ENCODE data around the gene LIN7C. TPM values are rescaled to one million over a fixed set of nuclear protein-coding genes. Genes with fewer than 3 reads are reported as not detected.

LIN7C gene
- total RNA-seq, 1 donor from 2014 or later: 15.1 TPM

DNA sequence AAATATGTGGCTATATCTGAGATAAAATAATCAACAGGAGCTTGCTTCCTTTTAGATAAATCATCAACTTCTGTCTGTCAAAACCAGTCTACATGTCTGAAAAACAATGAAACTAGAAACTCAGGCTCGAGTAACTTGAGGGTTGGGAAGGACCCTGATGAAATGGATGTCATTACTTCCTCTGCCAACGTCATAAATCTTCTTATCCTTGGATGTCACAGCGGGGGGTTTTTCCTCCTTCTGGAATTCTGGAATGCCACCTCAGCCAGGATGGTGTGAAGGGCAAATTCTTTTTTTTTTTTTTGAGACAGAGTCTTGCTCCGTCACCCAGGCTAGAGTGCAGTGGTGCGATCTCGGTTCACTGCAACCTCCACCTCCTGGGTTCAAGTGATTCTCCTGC, 47.4 kb downstream of the LIN7C start:
- no peak for TF ChIP-seq CTCF (IDR thresholded peaks at IDR 0.05)
- H3K27me3 ChIP-seq: no peaks in the 10 kb centered on the region
- DNase-seq (ENCODE audit: low spot score in 2 of 2): no peak
- intact Hi-C loops (cut with DNase I): no loop called here
- H3K9me3 ChIP-seq: no peaks in the 10 kb centered on the region
- H3K36me3 ChIP-seq: no peaks in the 10 kb centered on the region
- H3K4me1 ChIP-seq: peaks cover 0 to 11% of the 10 kb centered on the region in 2 donors
- H3K4me3 ChIP-seq: no peak overlapping the region
- H3K27ac ChIP-seq: no peak overlapping the region

DNA sequence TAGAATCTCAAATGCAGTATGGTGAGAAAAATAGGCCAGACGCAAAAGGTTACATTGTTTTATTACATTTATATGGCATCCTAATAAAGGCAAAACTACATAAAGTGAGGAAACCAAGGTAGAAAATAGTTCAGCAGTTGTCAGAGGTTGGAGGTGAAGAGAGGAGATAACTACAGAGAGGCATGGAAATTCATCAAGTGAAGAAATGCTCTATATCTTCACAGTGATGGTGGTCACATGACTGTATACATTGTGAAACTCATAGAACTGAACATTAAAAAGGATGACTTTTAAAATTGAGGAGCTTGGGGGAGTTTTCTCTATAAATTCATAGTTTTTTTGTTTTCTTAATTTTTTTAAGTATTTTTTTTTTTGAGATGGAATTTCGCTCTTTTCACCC, 48.4 kb downstream of the LIN7C start:
- DNase-seq (ENCODE audit: low spot score in 2 of 2): no peak
- H3K27ac ChIP-seq: no peak overlapping the region
- H3K9me3 ChIP-seq: no peaks in the 10 kb centered on the region
- no peaks in the 10 kb centered on the region for H3K36me3 ChIP-seq
- peaks cover 0 to 7% of the 10 kb centered on the region in 2 donors for H3K4me1 ChIP-seq
- intact Hi-C loops (cut with DNase I): no loop called here
- no peak overlapping the region for H3K4me3 ChIP-seq
- no peak for TF ChIP-seq CTCF (IDR thresholded peaks at IDR 0.05)
- no peaks in the 10 kb centered on the region for H3K27me3 ChIP-seq

- intact Hi-C loops (cut with DNase I): no loop called here
- Histone ChIP-seq H3K9me3 (no peaks in the 10 kb centered on the region), H3K4me1 (peaks cover 0 to 7% of the 10 kb centered on the region in 2 donors), H3K4me3 (no peak overlapping the region), H3K27me3 (no peaks in the 10 kb centered on the region), H3K36me3 (no peaks in the 10 kb centered on the region), H3K27ac (peak overlapping the region in 1 of 2 donors; percentile 9)
- no peak for TF ChIP-seq CTCF (IDR thresholded peaks at IDR 0.05)
- no peak for DNase-seq (ENCODE audit: low spot score in 2 of 2)
Measured at GRCh38 chr11:27456795-27457329, 49.7 kb downstream of the LIN7C start.

DNA sequence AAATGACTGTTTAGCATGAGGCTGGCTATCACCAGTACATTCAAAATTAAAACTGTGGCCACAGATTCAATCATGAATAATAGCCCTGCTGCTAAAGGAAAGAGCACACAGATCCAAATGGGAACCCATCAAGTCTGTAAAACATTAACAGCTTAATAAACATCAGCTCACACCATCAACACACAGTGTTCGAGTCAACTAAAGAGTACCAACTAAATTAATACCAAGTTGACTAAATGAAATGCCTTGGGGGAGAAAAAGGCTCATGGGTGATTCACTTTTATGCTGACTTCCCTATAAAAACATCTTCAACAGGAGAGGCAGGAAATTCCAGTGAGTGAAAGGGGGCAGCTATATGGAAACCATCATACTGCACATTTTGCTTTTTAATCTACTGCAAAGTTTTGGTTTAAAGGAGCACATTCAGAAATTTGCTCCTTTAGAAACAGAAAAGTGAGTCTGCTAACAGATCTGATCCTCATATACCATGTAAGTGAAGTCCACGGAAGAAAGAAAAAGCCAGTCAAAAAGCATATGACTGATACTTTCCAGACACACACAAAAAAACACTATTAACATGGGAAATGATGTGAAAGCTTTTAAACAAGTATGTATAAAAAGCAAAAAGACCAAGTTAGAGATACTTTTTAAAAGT, 50.3 kb downstream of the LIN7C start:
- no peak for DNase-seq (ENCODE audit: low spot score in 2 of 2)
- Histone ChIP-seq H3K27me3 (no peaks in the 10 kb centered on the region), H3K4me1 (peaks cover 0 to 7% of the 10 kb centered on the region in 2 donors), H3K36me3 (no peaks in the 10 kb centered on the region), H3K27ac (peak overlapping the region; percentile 9 to 26), H3K4me3 (no peak overlapping the region), H3K9me3 (no peaks in the 10 kb centered on the region)
- TF ChIP-seq CTCF (IDR thresholded peaks at IDR 0.05): no peak
- intact Hi-C loops (cut with DNase I): no loop called here

- H3K27ac ChIP-seq: no peak overlapping the region
- peaks cover 0 to 7% of the 10 kb centered on the region in 2 donors for H3K4me1 ChIP-seq
Measured at GRCh38 chr11:27455667-27456066, 50.9 kb downstream of the LIN7C start.

More at GRCh38 chr11:27455667-27456066, 50.9 kb downstream of the LIN7C start:
- Histone ChIP-seq H3K36me3 (no peaks in the 10 kb centered on the region), H3K4me3 (no peak overlapping the region), H3K27me3 (no peaks in the 10 kb centered on the region), H3K9me3 (no peaks in the 10 kb centered on the region)
- TF ChIP-seq CTCF (IDR thresholded peaks at IDR 0.05): no peak
- no peak for DNase-seq (ENCODE audit: low spot score in 2 of 2)
- intact Hi-C loops (cut with DNase I): no loop called here
